Fibroblast of lung (primary cell): ENCODE measurements around the gene KHSRP. TPM values are rescaled to one million over a fixed set of nuclear protein-coding genes. Genes with fewer than 3 reads are reported as not detected.
"Not testable (repeated sequence)": the region's sequence is repeated elsewhere in the genome, so short reads cannot be mapped to it uniquely, and the experiment has no call there.

Experiments
- DNase-seq, 2 donors: peaks; one replicate each; pipeline versions ENCODE4 v3.0.0 to v3.0.0-alpha.2; 2010; ENCODE audit warnings: low read depth in 2 of 2
- H2AFZ ChIP-seq: 2 replicates; pipeline ENCODE4 v1.5.1; 2012; ENCODE audit warnings: low read length, control low read depth, inconsistent platforms
- H3K27ac ChIP-seq: 2 replicates; pipeline ENCODE4 v1.5.1; 2011; ENCODE audit warnings: low read length, control low read depth; ENCODE audit not compliant: insufficient read depth
- H3K27me3 ChIP-seq: 2 replicates; pipeline ENCODE4 v1.5.1; 2011; ENCODE audit warnings: mild to moderate bottlenecking, low read length; ENCODE audit not compliant: control insufficient read depth, insufficient read depth
- H3K36me3 ChIP-seq: 2 replicates; pipeline ENCODE4 v1.5.1; 2011; ENCODE audit warnings: low read length; ENCODE audit not compliant: control insufficient read depth, insufficient read depth
- H3K4me1 ChIP-seq: 2 replicates; pipeline ENCODE4 v1.5.1; 2011; ENCODE audit warnings: low read length; ENCODE audit not compliant: control insufficient read depth, insufficient read depth; ENCODE audit errors: extremely low read depth
- H3K4me2 ChIP-seq: 2 replicates; pipeline ENCODE4 v1.5.1; 2011; ENCODE audit warnings: low read length, control low read depth; ENCODE audit not compliant: insufficient read depth; ENCODE audit errors: extremely low read depth
- H3K4me3 ChIP-seq, 4 experiments: fragments of 200-600 bp in 1 of 4; sonication (generic) in 1 of 4; replicated peaks in 1 of 4; 2 replicates each; pipeline ENCODE4 v1.5.1; 2011 to 2016; ENCODE audit warnings: low read length in 4 of 4, low read depth in 3 of 4, mild to moderate bottlenecking in 3 of 4, control low read depth in 2 of 4, inconsistent platforms in 1 of 4, mixed read lengths in 1 of 4; ENCODE audit not compliant: insufficient read depth in 1 of 4; ENCODE audit errors: control extremely low read depth in 1 of 4
- H3K79me2 ChIP-seq: 2 replicates; pipeline ENCODE4 v1.5.1; 2012; ENCODE audit warnings: mild to moderate bottlenecking, low read length, inconsistent platforms; ENCODE audit not compliant: control insufficient read depth, insufficient read depth
- H3K9ac ChIP-seq: 2 replicates; pipeline ENCODE4 v1.5.1; 2011; ENCODE audit warnings: mild to moderate bottlenecking, low read length, control low read depth; ENCODE audit not compliant: insufficient read depth
- H3K9me3 ChIP-seq: 2 replicates; pipeline ENCODE4 v1.5.1; 2012; ENCODE audit warnings: low read depth, low read length; ENCODE audit not compliant: control insufficient read depth, insufficient read depth
- H4K20me1 ChIP-seq: 2 replicates; pipeline ENCODE4 v1.5.1; 2011; ENCODE audit warnings: low read length; ENCODE audit not compliant: control insufficient read depth, insufficient read depth; ENCODE audit errors: extremely low read depth
- CTCF ChIP-seq, 2 donors: IDR thresholded peaks in 1 of 2; conservative IDR thresholded peaks in 1 of 2; 1 replicate in 1 of 2; 2 replicates in 1 of 2; pipeline ENCODE4 v1.5.1; 2011 to 2012; ENCODE audit warnings: low read length in 2 of 2, control low read depth in 1 of 2, inconsistent platforms in 1 of 2, low read depth in 1 of 2, mild to moderate bottlenecking in 1 of 2
- EZH2 ChIP-seq: IDR thresholded peaks from 2 replicates; pipeline ENCODE4 v1.5.1; 2012; ENCODE audit warnings: low read length, control low read depth, mild to moderate bottlenecking; ENCODE audit errors: missing control alignments
- polyA plus RNA-seq, 2 donors: library from polyadenylated mRNA; depleted of rRNA in 1 of 2; stranded (reverse) in 1 of 2; unstranded in 1 of 2; fragments of >200 nt; gene quantifications; 2 replicates each; pipeline ENCODE4 v1.2.1, GENCODE V29; 2011 to 2012; ENCODE audit warnings: missing spikeins in 1 of 2
- total RNA-seq: library from RNA; depleted of rRNA; stranded (reverse); fragments of >200 nt; gene quantifications from 2 replicates; pipeline ENCODE4 v1.2.1, GENCODE V29; 2014

KHSRP gene
- total and polyA plus RNA-seq, 2 donors (not counting 1 experiment from before 2014, with no cell fraction given): 66.0 to 93.5 TPM

- TF ChIP-seq EZH2: no peak
- no peak for TF ChIP-seq CTCF (conservative IDR thresholded peaks at IDR 0.05 in 1 of 2, IDR thresholded peaks at IDR 0.05 in 1 of 2; ENCODE audit: low read depth in 1 of 2, low read length in 2 of 2)
- H3K27me3 ChIP-seq: peaks cover 3% of the 10 kb centered on the region
- H2AFZ ChIP-seq: no peak overlapping the region
Observed at GRCh38 chr19:6429419-6430221, 5.0 kb upstream of the KHSRP start.

DNA sequence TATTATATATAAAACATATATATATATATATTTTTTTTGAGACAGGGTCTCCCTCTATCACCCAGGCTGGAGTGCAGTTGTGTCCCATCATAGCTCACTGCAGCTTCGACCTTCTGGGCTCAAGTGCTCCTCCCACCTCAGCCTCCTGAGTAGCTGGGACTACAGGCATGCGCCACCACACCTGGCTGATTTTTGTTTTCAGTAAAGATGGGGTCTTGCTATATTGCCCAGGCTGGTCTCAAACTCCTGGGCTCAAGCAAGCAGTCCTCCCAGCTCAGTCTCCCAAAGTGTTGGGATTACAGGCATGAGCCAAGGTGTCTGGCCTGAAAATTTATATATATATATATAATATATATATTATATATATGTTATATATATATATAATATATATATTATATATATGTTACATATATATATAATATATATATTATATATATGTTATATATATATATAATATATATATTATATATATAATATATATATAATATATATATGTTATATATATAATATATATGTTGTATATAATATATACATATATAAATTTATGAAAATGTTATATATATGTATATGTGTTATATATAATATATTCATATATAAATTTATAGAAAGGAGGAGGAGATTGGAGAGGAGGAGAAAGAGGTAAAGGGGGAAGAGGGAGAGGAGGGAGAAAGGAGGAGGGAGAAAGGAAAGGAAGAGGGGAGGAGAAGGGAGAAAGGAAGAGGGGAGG, 4.2 kb upstream of the KHSRP start:
- not testable (repeated sequence) for DNase-seq, H3K36me3 ChIP-seq

More at GRCh38 chr19:6429419-6430221, 5.0 kb upstream of the KHSRP start:
- H3K9ac ChIP-seq: no peak overlapping the region
- H3K79me2 ChIP-seq: no peaks in the 10 kb centered on the region
- H3K36me3 ChIP-seq: no peaks in the 10 kb centered on the region
- H3K4me3 ChIP-seq: no peak overlapping the region
- H3K27ac ChIP-seq: no peak overlapping the region
- no peak for DNase-seq
- H3K9me3 ChIP-seq: no peaks in the 10 kb centered on the region
- no peak overlapping the region for H3K4me2 ChIP-seq
- H3K4me1 ChIP-seq: no peaks in the 10 kb centered on the region
- H4K20me1 ChIP-seq: no peaks in the 10 kb centered on the region

DNA sequence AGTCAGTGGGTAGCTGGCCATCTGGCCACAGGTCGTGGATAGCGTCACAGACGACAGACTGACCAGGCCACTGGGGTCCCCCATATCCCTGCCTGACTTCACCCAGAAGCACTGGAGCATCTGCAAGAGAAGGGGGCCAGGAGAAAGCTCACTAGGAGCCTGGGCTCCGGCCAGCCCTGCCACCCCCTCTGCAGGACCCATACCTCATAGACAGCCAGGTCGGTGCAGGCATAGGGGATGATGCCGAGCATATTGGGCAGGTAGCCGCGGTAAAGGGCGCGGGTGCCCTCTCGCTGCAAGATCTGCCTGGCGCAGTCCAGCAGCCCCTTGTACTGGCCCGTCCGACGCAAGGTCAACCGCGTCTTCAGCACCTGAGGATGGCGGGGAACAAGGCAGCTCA, 2.5 kb upstream of the KHSRP start:
- Histone ChIP-seq H3K9ac (no peak overlapping the region), H4K20me1 (peaks cover 3% of the 10 kb centered on the region), H3K79me2 (peaks cover 20% of the 10 kb centered on the region), H3K9me3 (no peaks in the 10 kb centered on the region), H2AFZ (no peak overlapping the region), H3K36me3 (peaks cover under 1% of the 10 kb centered on the region), H3K4me2 (no peak overlapping the region), H3K4me1 (peaks cover 4% of the 10 kb centered on the region), H3K27me3 (peaks cover 3% of the 10 kb centered on the region), H3K27ac (no peak overlapping the region), H3K4me3 (no peak overlapping the region)
- no peak for DNase-seq
- TF ChIP-seq EZH2 (no peak), CTCF (conservative IDR thresholded peaks at IDR 0.05 in 1 of 2, IDR thresholded peaks at IDR 0.05 in 1 of 2; ENCODE audit: low read depth in 1 of 2, low read length in 2 of 2) (no peak)

More for the DNA sequence above, 4.2 kb upstream of the KHSRP start:
- H3K4me1 ChIP-seq, H3K79me2 ChIP-seq, H3K4me3 ChIP-seq, H3K9me3 ChIP-seq, H3K27ac ChIP-seq, H3K4me2 ChIP-seq, H3K27me3 ChIP-seq, H2AFZ ChIP-seq, H3K9ac ChIP-seq, H4K20me1 ChIP-seq: not testable (repeated sequence)
